Psoas muscle (tissue), 8 donors: ENCODE measurements around the gene NME7. TPM values are rescaled to one million over a fixed set of nuclear protein-coding genes. Genes with fewer than 3 reads are reported as not detected.
A peak's percentile ranks its signal among the peaks of the same experiment; 100 is the strongest.

Experiments used
- ATAC-seq, 4 donors: fragments of 200-7000 bp; cut with Tn5 transposase; one replicate each; pipeline ENCODE4 v1.9.1; 2020; ENCODE audit warnings: moderate library complexity in 3 of 4, mild to moderate bottlenecking in 2 of 4
- DNase-seq, 2 donors: peaks; one replicate each; pipeline ENCODE4 v3.0.0-alpha.2; 2020
- H3K27ac ChIP-seq: fragments of 200-600 bp; one replicate; pipeline ENCODE4 v1.8.0; 2022
- H3K27me3 ChIP-seq, 3 donors: fragments of 200-600 bp in 1 of 3; one replicate each; pipeline versions ENCODE4 v1.6.1 to v1.8.0; 2013 to 2022; ENCODE audit warnings: low read length in 2 of 3, mild to moderate bottlenecking in 2 of 3, moderate library complexity in 1 of 3; ENCODE audit not compliant: insufficient read depth in 3 of 3
- H3K36me3 ChIP-seq, 2 donors: fragments of 200-600 bp in 1 of 2; one replicate each; pipeline versions ENCODE4 v1.6.1 to v1.8.0; 2013 to 2022; ENCODE audit warnings: low read depth in 1 of 2, mild to moderate bottlenecking in 1 of 2, moderate library complexity in 1 of 2; ENCODE audit not compliant: insufficient read depth in 1 of 2
- H3K4me1 ChIP-seq: fragments of 200-600 bp; one replicate; pipeline ENCODE4 v1.8.0; 2022
- H3K4me3 ChIP-seq: fragments of 200-600 bp; one replicate; pipeline ENCODE4 v1.8.0; 2022; ENCODE audit warnings: mild to moderate bottlenecking
- H3K9me3 ChIP-seq: fragments of 200-600 bp; one replicate; pipeline ENCODE4 v1.8.0; 2022
- CTCF ChIP-seq: fragments of 200-600 bp; IDR thresholded peaks from one replicate; pipeline ENCODE4 v1.8.0; 2022; ENCODE audit warnings: antibody characterized with exemption
- WGBS, 3 donors: extraction: QIAGEN DNeasy Blood & Tissue Kit; methylation state at CpG; one replicate each; pipeline versions ENCODE4 v1.1.6 to v1.1.7; 2013; 5-methylcytosine and 5-hydroxymethylcytosine counted together
- intact Hi-C, 2 donors: fragments of 100-400 bp; cut with DNase I; formaldehyde crosslinking; loops; one replicate each; pipeline versions ENCODE4 v1.11.0 to v1.14.2; 2022
- polyA plus RNA-seq, 3 donors: library from polyadenylated mRNA; stranded (reverse); fragments of 200-250 nt; gene quantifications; one replicate each; pipeline ENCODE4 v1.2.3, GENCODE V29; 2013
- total RNA-seq, 4 donors: library from RNA; stranded (reverse); fragmentation: NEBNext Ultra II Directional in 2 of 4; extraction: Animal tissue kit (Norgen Biotek cat#: 25700) in 2 of 4; gene quantifications; one replicate each; pipeline versions ENCODE4 v1.2.1 to v1.2.4, GENCODE V29; 2021 to 2023
- donor health status: healthy with polysubstance abuse.
- donor health status: DM: no; HTN: no; CAD: no; lungs with moderate emphysema.
- donor health status: Bipolar disorder and iron deficiency.
- donor health status: healthy.
- donor health status: DM: yes; HTN: yes; CAD: no.
- donor health status: DM: no; HTN: no; CAD: no.
- donor health status: DM: no; HTN: no; CAD: no.
- donor health status: DM: yes; HTN: yes; CAD: no.

The NME7 gene
- total and polyA plus RNA-seq, 7 donors, result 3.9 to 14.1 (median 4.8) TPM

DNA sequence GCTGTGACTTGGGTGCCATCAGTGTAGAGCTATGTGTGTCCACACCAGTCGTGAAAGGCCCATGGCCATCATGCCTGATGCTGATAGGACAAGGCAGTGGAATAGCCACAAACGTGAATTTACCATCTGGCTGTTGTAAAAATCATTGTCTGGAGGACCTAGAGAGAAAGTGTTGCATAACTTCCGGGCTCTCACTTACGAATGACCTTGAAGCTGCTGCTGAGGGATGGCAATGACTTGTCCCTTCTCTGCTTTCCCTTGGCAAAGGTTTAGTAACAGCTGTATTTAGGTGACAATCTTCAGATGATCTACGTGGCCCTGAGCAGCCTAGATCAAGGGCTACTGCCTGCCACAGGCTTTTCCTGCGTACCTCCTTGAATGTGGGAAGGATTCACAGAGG lies 255.4 kb downstream of the NME7 start:
- Histone ChIP-seq H3K9me3 (no peaks in the 10 kb centered on the region), H3K27ac (peak overlapping the region; percentile 96), H3K4me3 (peak overlapping the region; percentile 100), H3K36me3 (peaks cover 3 to 89% of the 10 kb centered on the region in 2 donors), H3K4me1 (peaks cover 50% of the 10 kb centered on the region), H3K27me3 (no peaks in the 10 kb centered on the region)
- ATAC-seq, result peak; percentile 50 to 71 (median 64)
- intact Hi-C loops, result loop anchor here (2.0 to 10.0 kb wide), 3 partner anchors 373 to 490 kb away; partner anchors contain the start of gene SLC19A2 (in 2 of the 2)
- WGBS, 3 donors, result 21 to 33% (median 26%) methylated on average over 6 of the region's 6 CpGs
- peak in 1 of 2 donors; percentile 68 for DNase-seq
- TF ChIP-seq CTCF, result no peak

- Histone ChIP-seq H3K27ac (peak overlapping the region; percentile 96), H3K4me3 (peak overlapping the region; percentile 100)
Measured at GRCh38 chr1:169111472-169111871, 256.1 kb downstream of the NME7 start.

GRCh38 chr1:169110689-169111447 lies 256.7 kb downstream of the NME7 start:
- Histone ChIP-seq H3K36me3 (peaks cover 3 to 78% of the 10 kb centered on the region in 2 donors), H3K9me3 (no peaks in the 10 kb centered on the region), H3K4me1 (peaks cover 37% of the 10 kb centered on the region), H3K27ac (peak overlapping the region; percentile 96), H3K27me3 (no peaks in the 10 kb centered on the region), H3K4me3 (peak overlapping the region; percentile 100)
- intact Hi-C loops, result loop anchor here (5.0 to 10.0 kb wide), 2 partner anchors 374 to 489 kb away; partner anchors contain the start of gene SLC19A2 (in 2 of the 2)
- ATAC-seq (no peak), DNase-seq (no peak)
- TF ChIP-seq CTCF, result no peak
- whole genome bisulfite sequencing, 3 donors, result 18 to 34% (median 25%) methylated on average over 7 of the region's 7 CpGs

More at GRCh38 chr1:169111472-169111871, 256.1 kb downstream of the NME7 start:
- 52 to 67% (median 53%) methylated on average over 6 of the region's 6 CpGs for WGBS, 3 donors
- Histone ChIP-seq H3K4me1 (peaks cover 43% of the 10 kb centered on the region), H3K36me3 (peaks cover 3 to 85% of the 10 kb centered on the region in 2 donors), H3K9me3 (no peaks in the 10 kb centered on the region), H3K27me3 (no peaks in the 10 kb centered on the region)
- intact Hi-C loops, result loop anchor here (5.0 to 10.0 kb wide), 2 partner anchors 373 to 489 kb away; partner anchors contain the start of gene SLC19A2 (in 2 of the 2)
- DNase-seq (no peak), ATAC-seq (no peak)
- no peak for TF ChIP-seq CTCF

GRCh38 chr1:169110236-169110635 lies 257.4 kb downstream of the NME7 start:
- H3K9me3 ChIP-seq, result no peaks in the 10 kb centered on the region
- no peaks in the 10 kb centered on the region for H3K27me3 ChIP-seq
- DNase-seq (no peak), ATAC-seq (no peak)
- H3K36me3 ChIP-seq, result peaks cover 3 to 72% of the 10 kb centered on the region in 2 donors
- 12 to 27% (median 16%) methylated on average over 3 of the region's 3 CpGs for WGBS, 3 donors
- peak overlapping the region; percentile 96 for H3K27ac ChIP-seq
- no peak for TF ChIP-seq CTCF
- H3K4me1 ChIP-seq, result peaks cover 34% of the 10 kb centered on the region
- peak overlapping the region; percentile 100 for H3K4me3 ChIP-seq
- intact Hi-C loops, result loop anchor here (5.0 to 10.0 kb wide), 2 partner anchors 375 to 488 kb away; partner anchors contain the start of gene SLC19A2 (in 2 of the 2)
